HG03520 (cell line): ENCODE measurements around the gene CILP.
"Not testable (repeated sequence)": the region's sequence is repeated elsewhere in the genome, so short reads cannot be mapped to it uniquely, and the experiment has no call there.

ENCODE experiments used
- ATAC-seq: cut with Tn5 transposase; IDR thresholded peaks from one replicate; pipeline ENCODE4 v1.9.1; 2021; ENCODE audit warnings: mild to moderate bottlenecking, moderate library complexity; ENCODE audit not compliant: unreplicated experiment

The CILP gene

GRCh38 chr15:65197337-65197645, 14.0 kb downstream of the CILP start:
- no peak for ATAC-seq

DNA sequence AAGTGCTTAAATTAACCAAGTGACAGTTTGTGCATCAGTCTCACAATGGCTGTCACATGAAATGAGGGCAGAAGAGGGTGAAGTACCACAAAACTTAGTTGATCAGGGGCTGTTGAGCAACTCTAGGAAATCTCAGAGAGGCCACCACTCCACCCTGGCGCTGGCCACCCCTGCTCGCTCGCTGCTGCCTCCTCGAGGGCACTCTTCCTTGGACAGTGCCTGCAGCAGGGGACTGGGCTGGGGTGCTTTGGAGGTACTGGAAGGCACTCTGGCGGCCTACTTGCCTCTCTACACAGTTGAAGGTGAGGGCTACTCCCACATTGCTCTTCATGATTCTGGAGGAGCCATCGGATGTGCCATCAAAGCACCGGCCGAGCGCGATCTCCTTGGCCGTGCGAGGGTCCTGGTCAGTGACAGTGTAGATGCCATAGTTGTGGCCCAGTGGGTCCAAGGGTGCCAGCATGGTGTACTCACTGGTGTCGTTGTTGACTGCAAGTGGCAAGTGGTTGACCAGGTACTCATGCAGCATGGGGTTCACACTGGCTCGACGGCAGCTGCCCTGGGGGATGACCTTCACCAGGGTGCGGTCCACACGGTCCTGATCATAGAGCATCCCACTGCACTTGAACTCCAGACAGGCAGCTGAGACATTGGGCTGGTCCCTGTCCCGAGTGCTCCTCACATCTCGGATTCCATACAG, 14.5 kb downstream of the CILP start:
- no peak for ATAC-seq

DNA sequence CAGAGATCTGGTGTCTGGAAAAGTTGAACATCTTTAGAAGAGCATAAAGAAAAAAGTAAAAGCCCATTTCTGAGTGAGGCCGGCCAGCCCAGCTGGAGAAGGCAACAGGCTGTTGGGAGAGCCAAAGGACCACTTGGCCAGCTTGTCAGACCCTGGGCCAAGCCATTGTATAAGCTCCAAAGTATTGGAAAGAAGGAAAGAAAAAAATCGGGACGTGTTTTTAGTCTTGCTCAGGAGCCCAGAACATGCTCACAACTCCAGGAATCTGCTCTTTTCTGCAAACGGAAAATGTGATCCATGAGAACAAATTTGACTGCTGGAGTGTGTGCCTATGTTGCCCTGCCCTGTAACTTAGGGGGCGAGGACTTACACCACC, 15.7 kb downstream of the CILP start:
- ATAC-seq: no peak

GRCh38 chr15:65194826-65195547, 16.3 kb downstream of the CILP start:
- no peak for ATAC-seq

DNA sequence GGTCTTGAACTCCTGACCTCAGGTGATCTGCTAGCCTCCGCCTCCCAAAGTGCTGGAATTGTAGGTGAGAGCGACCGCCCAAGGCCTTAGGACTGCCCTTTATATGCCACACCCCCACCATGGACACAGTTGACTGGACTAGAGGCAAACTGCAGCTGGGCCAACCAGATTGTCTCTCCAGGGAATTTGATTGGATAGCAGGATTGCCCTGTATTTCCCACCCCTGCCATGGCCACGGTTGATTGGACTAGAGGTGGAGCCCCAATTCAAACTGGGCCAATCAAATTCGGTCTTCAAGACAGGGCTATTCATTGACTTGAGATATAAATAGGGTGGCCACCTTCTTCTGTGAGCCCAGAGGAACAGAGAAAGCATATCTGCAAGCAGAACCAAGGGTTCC, 19.3 kb downstream of the CILP start:
- ATAC-seq: no peak

GRCh38 chr15:65189102-65189740, 22.1 kb downstream of the CILP start:
- no peak for ATAC-seq

DNA sequence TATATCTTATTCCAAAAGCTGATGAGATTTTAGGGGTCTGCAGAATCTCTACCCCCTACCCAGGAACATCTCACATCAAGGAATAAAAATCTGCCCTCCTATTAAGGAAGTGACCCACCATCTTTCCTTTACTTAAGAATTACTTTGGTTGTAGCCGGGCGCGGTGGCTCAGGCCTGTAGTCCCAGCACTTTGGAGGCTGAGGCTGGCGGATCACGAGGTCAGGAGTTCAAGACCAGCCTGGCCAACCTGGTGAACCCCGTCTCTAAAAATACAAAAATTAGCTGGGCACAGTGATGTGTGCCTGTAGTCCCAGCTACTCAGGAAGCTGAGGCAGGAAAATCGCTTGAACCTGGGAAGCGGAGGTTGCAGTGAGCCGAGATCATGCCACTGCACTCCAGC, 22.8 kb downstream of the CILP start:
- not testable (repeated sequence) for ATAC-seq

GRCh38 chr15:65184868-65185717, 26.2 kb downstream of the CILP start, which contains the start of gene CLPX:
CLPX (minus strand) TSS chr15:65185342; CDS start chr15:65185153, 189 bp downstream.
- peak; percentile 80 for ATAC-seq

DNA sequence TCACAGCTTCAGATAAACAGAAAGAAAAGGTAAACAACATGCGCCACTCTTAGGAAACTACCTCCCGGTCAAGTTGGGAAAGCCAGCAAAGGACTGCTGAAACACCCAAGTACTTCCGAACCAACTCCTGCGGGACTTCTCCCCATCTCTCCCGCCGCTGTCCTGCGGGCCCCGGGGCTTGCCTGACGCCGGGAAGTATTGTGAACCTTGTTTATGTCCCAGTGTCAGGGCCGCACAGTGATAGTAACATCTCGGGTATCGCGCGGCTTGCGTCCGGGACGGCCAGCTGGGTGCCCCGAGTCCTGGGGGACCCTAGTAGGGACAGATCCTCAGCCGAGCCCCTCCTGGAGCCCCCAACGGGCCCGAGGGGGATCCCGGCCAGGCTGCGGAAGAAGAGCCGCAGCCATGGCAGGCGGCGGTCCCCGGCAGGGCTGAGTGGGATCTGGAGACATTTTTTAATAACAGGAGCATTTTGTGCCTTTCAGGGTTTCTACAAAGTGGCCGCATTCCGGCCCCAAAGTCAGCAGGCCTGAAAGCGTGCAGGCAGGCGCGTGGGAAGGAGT, 26.9 kb downstream of the CILP start:
- peak; percentile 15 for ATAC-seq

DNA sequence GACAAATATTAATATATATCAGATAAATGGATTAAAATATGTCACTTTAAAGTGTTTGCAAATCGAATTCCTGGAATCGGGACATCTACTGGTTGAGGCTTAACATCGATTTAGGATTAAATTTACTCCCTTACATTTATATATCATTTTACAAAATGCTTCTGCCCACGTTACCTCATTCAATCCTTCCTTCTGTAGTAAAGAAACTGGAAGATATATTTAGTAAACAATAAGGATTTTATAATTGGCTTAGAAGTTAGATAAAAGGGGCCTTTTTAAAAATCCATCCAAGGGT, 27.5 kb downstream of the CILP start:
- ATAC-seq: no peak

DNA sequence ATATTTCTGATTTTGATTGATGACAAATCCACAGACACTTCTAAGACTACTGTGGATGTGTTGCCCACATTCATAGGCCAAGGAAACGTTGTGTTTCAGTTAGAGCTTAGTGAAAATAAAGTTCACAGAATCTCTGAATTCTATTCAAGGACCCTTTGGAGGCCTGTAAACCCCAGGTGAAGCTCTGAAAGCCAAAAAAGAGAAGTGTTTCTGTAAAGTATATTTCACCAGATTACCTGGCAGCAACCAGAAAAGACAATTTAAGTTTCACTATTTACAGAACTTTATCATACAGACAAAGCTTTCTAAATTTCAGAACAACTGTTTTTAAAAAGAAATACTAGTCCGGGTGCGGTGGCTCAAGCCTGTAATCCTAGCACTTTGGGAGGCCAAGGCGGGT, 28.7 kb downstream of the CILP start:
- ATAC-seq: no peak

- not testable (repeated sequence) for ATAC-seq
These were observed 29.5 kb downstream of the CILP start for GRCh38 chr15:65181582-65182353.

DNA sequence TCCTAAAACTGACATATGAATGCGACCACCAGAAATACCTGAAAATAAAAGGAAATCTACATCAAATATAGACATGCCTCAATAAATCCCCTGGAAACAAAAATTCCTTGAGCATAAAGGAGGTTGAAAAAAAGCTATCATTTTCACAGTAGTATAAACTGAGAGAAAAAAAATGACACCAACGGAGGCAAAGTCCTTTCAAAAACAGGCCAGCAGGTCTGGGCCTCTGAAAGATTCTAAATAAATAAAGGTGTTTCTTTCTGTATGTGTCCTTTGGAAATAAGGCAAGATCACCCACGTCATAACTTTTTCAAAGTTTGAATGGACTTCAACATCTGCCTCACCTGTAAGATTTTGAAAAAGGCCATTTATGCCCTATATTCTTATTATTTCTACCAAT, 31.1 kb downstream of the CILP start:
- ATAC-seq: no peak

GRCh38 chr15:65177901-65178300, 33.4 kb downstream of the CILP start:
- ATAC-seq: no peak

DNA sequence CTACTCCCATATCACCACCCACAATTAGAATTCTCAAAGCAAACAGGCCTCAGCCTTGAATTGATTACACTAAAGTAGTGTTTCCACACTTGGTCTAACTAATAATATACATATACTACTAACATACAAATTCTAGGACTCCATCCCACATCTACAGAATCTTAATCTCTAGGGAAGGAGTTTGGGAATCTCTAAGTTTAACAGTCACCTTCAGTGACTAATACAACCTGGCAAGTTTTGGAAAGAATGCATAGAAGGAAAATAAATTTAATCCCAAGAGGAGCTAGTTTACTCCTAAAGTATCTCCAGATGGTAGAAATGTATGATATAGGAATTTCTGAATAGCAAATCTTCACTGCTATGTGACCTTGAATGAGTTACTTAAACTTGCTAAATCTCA, 35.2 kb downstream of the CILP start:
- ATAC-seq: no peak

- ATAC-seq: no peak
These were observed 35.8 kb downstream of the CILP start for GRCh38 chr15:65175511-65175910.

DNA sequence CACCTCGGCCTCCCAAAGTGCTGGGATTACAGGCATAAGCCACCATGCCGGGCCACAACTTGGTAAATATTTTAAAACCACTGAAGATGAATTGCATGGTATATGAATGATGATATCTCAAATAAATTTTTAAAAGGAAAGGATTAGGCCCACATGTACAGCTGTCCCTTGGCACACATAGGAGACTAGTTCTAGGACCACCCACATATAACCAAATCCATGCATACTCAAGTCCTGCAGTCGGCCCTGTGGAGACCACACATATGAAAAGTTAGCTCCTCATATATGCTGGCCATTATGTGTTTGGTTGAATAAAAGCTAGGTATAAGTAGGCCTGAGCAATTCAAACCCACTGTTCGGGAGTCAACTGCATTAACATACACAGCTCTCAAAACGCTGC, 36.8 kb downstream of the CILP start:
- ATAC-seq: no peak

- ATAC-seq: no peak
These were observed 38.7 kb downstream of the CILP start for GRCh38 chr15:65172531-65172930.

DNA sequence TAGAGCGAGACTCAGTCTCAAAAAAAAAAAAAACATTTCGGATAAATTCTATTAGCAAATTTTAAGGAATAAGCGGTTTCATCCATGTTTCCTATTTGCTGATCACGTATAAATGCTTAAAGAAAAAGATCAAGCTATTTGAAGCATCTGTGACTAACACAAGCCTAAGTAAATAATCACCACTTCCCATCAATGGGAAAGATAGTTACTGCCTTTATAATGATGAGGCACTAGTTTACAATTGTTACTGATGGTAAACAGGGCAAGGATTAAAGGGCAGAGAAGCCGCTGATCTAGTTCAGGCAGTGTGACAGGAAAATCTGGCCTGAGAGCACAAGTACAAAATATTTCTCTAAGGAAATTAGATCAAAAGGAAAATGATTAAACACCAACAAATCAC, 39.8 kb downstream of the CILP start:
- no peak for ATAC-seq

DNA sequence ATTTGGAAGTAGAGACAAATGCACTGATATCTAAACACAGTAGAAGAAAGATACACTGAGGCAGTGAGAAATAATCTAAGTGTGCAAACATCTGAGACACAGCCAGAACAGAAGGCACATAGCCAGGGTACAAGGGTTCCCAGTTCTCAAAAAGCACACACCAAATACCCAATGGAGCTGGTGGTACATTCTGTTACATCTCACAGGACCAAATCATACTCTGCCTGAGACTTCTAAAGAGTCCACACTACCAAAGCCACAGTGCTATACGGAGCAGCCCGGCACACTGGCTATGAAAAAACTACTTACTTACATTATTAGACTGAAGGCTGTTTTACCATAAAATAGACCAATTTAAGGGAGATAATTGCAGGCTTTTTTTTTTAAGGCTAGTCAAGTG, 45.4 kb downstream of the CILP start:
- ATAC-seq: no peak
